Gastroesophageal sphincter (tissue), 3 donors: ENCODE data around the gene PTGES2.

Experiments
- EP300 ChIP-seq: sonication (generic); formaldehyde crosslinking; IDR thresholded peaks from one replicate; pipeline ENCODE4 v1.6.1; 2017; ENCODE audit warnings: antibody characterized with exemption, mild to moderate bottlenecking
- TF ChIP-seq, protein P1 (sequence below), 4 experiments: fragments of 200-600 bp in 2 of 4; fragments of 450-650 bp in 2 of 4; sonication (generic) in 1 of 4; IDR thresholded peaks; one replicate each; pipeline ENCODE4 v1.5.1; 2017 to 2019; ENCODE audit warnings: antibody characterized with exemption in 4 of 4, mild to moderate bottlenecking in 2 of 4, moderate library complexity in 2 of 4

DNA sequence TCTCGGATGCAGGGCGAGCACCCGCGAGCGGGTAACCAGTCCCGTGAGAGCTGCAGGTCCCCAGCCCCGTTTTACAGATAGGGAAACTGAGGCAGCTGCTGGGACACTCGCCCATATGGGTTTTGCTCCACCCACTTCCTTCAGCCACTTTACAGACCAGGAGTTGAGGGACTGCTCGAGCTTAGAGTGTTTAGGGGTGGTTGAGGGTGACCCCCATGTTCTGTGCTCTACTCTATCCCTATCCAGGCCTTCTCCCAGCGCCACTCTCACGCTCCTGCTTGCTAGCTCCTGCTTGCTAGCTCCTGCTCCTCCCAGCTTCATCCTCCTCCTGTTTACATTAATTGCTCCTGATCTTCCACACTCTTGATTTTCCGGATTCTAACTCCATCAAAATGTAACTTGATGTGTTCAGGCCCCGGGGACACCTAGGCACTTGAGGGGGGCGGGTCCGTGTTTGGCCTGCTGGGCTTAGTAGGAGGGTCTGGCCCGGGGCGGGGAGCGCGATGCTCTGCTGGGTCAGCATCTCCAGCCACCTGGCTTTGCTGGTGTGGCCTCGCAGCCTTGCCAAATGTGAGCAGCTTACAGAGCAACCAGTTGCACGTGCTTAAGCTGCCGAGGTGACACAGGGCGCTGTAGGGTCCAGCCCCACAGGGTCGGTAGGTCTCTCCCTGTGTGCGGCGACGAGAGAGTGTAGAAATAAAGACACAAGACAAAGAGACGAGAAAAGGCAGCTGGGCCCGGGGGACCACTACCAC, 1.5 kb upstream of the PTGES2 start:
- TF ChIP-seq, protein P1, sequence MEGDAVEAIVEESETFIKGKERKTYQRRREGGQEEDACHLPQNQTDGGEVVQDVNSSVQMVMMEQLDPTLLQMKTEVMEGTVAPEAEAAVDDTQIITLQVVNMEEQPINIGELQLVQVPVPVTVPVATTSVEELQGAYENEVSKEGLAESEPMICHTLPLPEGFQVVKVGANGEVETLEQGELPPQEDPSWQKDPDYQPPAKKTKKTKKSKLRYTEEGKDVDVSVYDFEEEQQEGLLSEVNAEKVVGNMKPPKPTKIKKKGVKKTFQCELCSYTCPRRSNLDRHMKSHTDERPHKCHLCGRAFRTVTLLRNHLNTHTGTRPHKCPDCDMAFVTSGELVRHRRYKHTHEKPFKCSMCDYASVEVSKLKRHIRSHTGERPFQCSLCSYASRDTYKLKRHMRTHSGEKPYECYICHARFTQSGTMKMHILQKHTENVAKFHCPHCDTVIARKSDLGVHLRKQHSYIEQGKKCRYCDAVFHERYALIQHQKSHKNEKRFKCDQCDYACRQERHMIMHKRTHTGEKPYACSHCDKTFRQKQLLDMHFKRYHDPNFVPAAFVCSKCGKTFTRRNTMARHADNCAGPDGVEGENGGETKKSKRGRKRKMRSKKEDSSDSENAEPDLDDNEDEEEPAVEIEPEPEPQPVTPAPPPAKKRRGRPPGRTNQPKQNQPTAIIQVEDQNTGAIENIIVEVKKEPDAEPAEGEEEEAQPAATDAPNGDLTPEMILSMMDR (IDR thresholded peaks at IDR 0.05): no peak
- no peak for TF ChIP-seq EP300
